ENCODE results near the gene TXNDC11. TPM values are rescaled to one million over a fixed set of nuclear protein-coding genes. Genes with fewer than 3 reads are reported as not detected.

The TXNDC11 gene
- total RNA-seq, 1 donor from 2014 or later: 59.4 TPM

DNA sequence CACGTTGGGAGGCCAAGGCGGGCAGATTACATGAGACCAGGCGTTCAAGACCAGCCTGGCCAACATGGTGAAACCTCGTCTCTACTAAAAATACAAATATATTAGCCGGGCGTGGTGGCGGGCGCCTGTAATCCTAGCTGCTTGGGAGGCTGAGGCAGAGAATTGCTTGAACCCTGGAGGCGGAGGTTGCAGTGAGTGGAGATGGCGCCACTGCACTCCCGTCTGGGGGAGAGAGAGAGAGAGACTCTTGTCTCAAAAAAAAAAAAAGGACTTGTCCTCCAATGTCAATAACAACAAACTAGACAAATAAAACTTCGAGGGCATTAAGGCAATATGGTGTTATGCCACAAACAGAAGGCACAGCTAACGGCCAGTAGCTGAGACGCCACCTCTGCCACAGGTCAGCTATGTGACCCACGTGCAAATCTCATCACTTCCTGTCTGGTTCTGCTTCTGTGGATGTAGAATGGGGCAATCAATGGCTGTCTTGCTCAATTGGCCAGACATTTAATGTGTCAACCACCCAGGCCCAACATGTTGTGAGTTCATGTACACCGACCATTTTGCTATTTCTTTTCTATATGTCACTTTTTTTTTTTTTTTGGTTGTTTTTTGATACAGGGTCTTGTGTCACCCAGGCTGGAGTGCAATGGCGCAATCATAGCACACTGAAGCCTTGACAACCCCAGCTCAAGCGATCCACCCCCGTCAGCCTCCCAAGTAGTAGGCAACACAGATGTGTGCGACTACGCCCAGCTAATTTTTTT lies 834 bp upstream of the TXNDC11 start:
- no peak for DNase-seq (ENCODE audit: extremely low spot score in 2 of 2)
- no peaks in the 10 kb centered on the region for H3K9me3 ChIP-seq
- peaks cover 43% of the 10 kb centered on the region for H3K4me1 ChIP-seq
- intact Hi-C loops (cut with DNase I): loop anchor here (2.0 kb wide), 1 partner anchor 53 kb away; the partner anchor contains the start of gene ZC3H7A
- H3K27me3 ChIP-seq: no peaks in the 10 kb centered on the region
- peak overlapping the region; percentile 80 to 99 for H3K4me3 ChIP-seq
- TF ChIP-seq, protein P1, sequence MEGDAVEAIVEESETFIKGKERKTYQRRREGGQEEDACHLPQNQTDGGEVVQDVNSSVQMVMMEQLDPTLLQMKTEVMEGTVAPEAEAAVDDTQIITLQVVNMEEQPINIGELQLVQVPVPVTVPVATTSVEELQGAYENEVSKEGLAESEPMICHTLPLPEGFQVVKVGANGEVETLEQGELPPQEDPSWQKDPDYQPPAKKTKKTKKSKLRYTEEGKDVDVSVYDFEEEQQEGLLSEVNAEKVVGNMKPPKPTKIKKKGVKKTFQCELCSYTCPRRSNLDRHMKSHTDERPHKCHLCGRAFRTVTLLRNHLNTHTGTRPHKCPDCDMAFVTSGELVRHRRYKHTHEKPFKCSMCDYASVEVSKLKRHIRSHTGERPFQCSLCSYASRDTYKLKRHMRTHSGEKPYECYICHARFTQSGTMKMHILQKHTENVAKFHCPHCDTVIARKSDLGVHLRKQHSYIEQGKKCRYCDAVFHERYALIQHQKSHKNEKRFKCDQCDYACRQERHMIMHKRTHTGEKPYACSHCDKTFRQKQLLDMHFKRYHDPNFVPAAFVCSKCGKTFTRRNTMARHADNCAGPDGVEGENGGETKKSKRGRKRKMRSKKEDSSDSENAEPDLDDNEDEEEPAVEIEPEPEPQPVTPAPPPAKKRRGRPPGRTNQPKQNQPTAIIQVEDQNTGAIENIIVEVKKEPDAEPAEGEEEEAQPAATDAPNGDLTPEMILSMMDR (IDR thresholded peaks at IDR 0.05): no peak
- TF ChIP-seq POLR2A (IDR thresholded peaks at IDR 0.05): no peak
- TF ChIP-seq POLR2AphosphoS5 (IDR thresholded peaks at IDR 0.05; ENCODE audit: insufficient read depth in 1 of 2, low read depth in 1 of 2): no peak
- peaks cover 0 to 1% of the 10 kb centered on the region in 2 donors for H3K36me3 ChIP-seq
- peak overlapping the region; percentile 93 for H3K27ac ChIP-seq

DNA sequence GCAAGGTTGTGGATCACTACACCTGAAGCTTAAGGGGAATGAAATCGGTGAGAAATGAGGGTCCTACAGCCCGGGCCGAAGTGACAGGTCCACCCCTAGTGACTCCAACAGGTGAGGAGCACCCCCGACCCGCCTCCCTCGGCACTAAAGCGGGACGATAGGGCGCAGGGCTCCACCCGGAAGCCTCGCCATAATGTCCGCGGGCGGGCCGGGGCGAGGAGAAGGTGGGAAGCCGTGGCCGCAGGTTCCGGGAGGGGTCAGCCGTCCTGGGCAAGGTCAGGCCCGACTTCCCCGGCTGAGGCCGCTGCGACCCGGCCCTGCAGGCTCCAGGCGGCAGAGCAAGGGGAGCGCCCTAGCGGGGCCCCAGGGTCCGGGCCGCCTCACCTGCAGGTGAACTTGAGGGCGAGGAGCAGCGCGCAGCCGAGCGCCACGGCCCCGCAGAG lies 543 bp downstream of the TXNDC11 start:
- Histone ChIP-seq H3K4me1 (peaks cover 55% of the 10 kb centered on the region), H3K27me3 (no peaks in the 10 kb centered on the region), H3K27ac (peak overlapping the region; percentile 93), H3K36me3 (no peaks in the 10 kb centered on the region), H3K4me3 (peak overlapping the region; percentile 80 to 99), H3K9me3 (no peaks in the 10 kb centered on the region)
- no peak for TF ChIP-seq POLR2A (IDR thresholded peaks at IDR 0.05)
- TF ChIP-seq, protein P1 (IDR thresholded peaks at IDR 0.05): no peak
- no peak for TF ChIP-seq POLR2AphosphoS5 (IDR thresholded peaks at IDR 0.05; ENCODE audit: insufficient read depth in 1 of 2, low read depth in 1 of 2)
- intact Hi-C loops (cut with DNase I): loop anchor here (2.0 kb wide), 1 partner anchor 55 kb away; the partner anchor contains the start of gene ZC3H7A
- DNase-seq (ENCODE audit: extremely low spot score in 2 of 2): no peak

DNA sequence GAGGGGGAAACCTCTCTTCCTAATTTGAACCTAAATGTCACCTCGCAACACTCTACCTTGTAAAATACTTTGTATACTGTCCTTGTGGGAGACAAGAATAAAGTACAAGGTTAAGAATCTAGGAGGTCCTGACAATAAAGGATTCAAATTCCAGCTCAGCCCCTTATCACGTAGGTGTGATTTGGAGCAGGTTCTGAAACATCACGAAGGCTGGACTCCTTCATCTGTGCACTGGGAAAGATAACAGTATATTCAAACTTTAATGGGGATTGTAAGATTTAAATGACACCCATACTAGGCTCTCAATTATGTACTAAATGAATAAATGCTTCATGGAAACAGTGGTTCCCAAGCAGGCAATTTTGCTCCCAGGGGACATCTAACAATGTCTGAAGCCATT lies 2.1 kb downstream of the TXNDC11 start:
- TF ChIP-seq, protein P1 (IDR thresholded peaks at IDR 0.05): no peak
- TF ChIP-seq POLR2AphosphoS5 (IDR thresholded peaks at IDR 0.05; ENCODE audit: insufficient read depth in 1 of 2, low read depth in 1 of 2) (no peak), POLR2A (IDR thresholded peaks at IDR 0.05) (no peak)
- Histone ChIP-seq H3K36me3 (peaks cover 0 to 5% of the 10 kb centered on the region in 2 donors), H3K27me3 (no peaks in the 10 kb centered on the region), H3K4me1 (peaks cover 55% of the 10 kb centered on the region), H3K4me3 (peak overlapping the region in 1 of 2 donors; percentile 99), H3K9me3 (no peaks in the 10 kb centered on the region), H3K27ac (peak overlapping the region; percentile 93)
- intact Hi-C loops (cut with DNase I): no loop called here
- DNase-seq (ENCODE audit: extremely low spot score in 2 of 2): no peak

DNA sequence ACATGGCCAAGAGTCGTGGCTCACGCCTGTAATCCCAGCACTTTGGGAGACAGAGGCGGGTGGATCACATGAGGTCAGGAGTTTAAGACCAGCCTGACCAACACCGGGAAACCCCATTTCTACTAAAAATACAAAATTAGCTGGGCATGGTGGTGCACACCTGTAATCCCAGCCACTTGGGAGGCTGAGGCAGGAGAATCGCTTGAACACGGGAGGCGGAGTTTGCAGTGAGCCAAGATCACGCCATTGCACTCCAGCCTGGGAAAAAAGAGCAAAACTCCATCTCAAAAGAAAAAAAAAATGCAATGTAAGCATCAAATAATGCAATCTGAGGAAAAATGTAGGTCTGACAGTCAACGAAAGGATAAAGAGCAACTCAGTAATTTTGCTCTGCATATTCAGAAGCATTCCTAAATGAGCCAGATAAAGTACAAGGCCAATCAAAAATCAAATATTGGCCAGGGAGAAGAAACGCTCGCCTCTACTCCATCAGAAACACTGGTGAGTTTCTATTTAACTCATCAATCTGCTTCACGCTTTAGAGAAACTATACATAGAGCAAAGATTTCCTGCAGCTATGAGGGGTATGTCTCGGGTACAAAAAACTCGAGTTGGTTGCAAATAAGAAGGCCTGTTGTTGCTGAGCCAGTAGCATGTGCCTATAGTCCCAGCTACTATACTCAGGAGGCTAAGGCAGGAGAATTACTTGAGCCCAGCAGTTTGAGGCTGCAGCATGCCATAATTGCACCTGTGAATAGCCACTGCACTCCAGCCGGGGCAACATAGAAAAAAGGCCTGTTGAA lies 3.7 kb downstream of the TXNDC11 start:
- peaks cover 66% of the 10 kb centered on the region for H3K4me1 ChIP-seq
- intact Hi-C loops (cut with DNase I): no loop called here

More for the DNA sequence above, 3.7 kb downstream of the TXNDC11 start:
- H3K27me3 ChIP-seq: no peaks in the 10 kb centered on the region
- no peaks in the 10 kb centered on the region for H3K9me3 ChIP-seq
- TF ChIP-seq POLR2AphosphoS5 (IDR thresholded peaks at IDR 0.05; ENCODE audit: insufficient read depth in 1 of 2, low read depth in 1 of 2) (no peak), POLR2A (IDR thresholded peaks at IDR 0.05) (no peak)
- TF ChIP-seq, protein P1 (IDR thresholded peaks at IDR 0.05): no peak
- H3K27ac ChIP-seq: no peak overlapping the region
- H3K36me3 ChIP-seq: peaks cover 0 to 18% of the 10 kb centered on the region in 2 donors
- DNase-seq (ENCODE audit: extremely low spot score in 2 of 2): no peak
- H3K4me3 ChIP-seq: no peak overlapping the region

All from vagina (tissue), 2 donors.